Left lung (tissue), 10 donors: ENCODE measurements around the gene IP6K3. TPM values are rescaled to one million over a fixed set of nuclear protein-coding genes. Genes with fewer than 3 reads are reported as not detected.

Experiments used
- ATAC-seq: fragments of 200-7000 bp; cut with Tn5 transposase; one replicate; pipeline ENCODE4 v1.9.1; 2020; ENCODE audit warnings: moderate library complexity
- DNase-seq, 4 donors: peaks; one replicate each; pipeline ENCODE4 v3.0.0-alpha.2; 2013 to 2020
- H3K27ac ChIP-seq, 2 donors: fragments of 200-600 bp; sonication (generic) in 1 of 2; one replicate each; pipeline versions ENCODE4 v1.5.0 to v1.8.0; 2020 to 2021
- H3K27me3 ChIP-seq, 2 donors: fragments of 200-600 bp; sonication (generic) in 1 of 2; one replicate each; pipeline versions ENCODE4 v1.5.0 to v1.8.0; 2020 to 2021
- H3K36me3 ChIP-seq, 2 donors: fragments of 200-600 bp; sonication (generic) in 1 of 2; one replicate each; pipeline versions ENCODE4 v1.5.0 to v1.8.0; 2020 to 2021
- H3K4me1 ChIP-seq, 2 donors: fragments of 200-600 bp; one replicate each; pipeline ENCODE4 v1.8.0; 2021
- H3K4me3 ChIP-seq, 2 donors: fragments of 200-600 bp; sonication (generic) in 1 of 2; one replicate each; pipeline versions ENCODE4 v1.5.0 to v1.8.0; 2020 to 2021; ENCODE audit warnings: mild to moderate bottlenecking in 1 of 2
- H3K9me3 ChIP-seq, 2 donors: fragments of 200-600 bp; sonication (generic) in 1 of 2; one replicate each; pipeline versions ENCODE4 v1.5.0 to v1.8.0; 2020 to 2021
- CTCF ChIP-seq, 2 donors: fragments of 200-600 bp; sonication (generic) in 1 of 2; IDR thresholded peaks; one replicate each; pipeline versions ENCODE4 v1.5.0 to v1.8.0; 2021; ENCODE audit warnings: antibody characterized with exemption in 2 of 2
- intact Hi-C, 2 donors: fragments of 100-400 bp; cut with DNase I; formaldehyde crosslinking; loops; one replicate each; pipeline versions ENCODE4 v1.11.2 to v1.14.2; 2022
- polyA plus RNA-seq, 6 donors: library from polyadenylated mRNA; unstranded; fragments of 120-200 nt; gene quantifications; one replicate each; pipeline ENCODE4 v1.2.1, GENCODE V29; 2013; ENCODE audit not compliant: insufficient read length in 6 of 6
- total RNA-seq, 2 donors: library from RNA; stranded (reverse); fragmentation: NEBNext Ultra II Directional; extraction: Animal tissue kit (Norgen Biotek cat#: 25700); gene quantifications; one replicate each; pipeline ENCODE4 v1.2.1, GENCODE V29; 2021
- donor health status: DM: no; HTN: yes; CAD: no.
- donor health status: DM: no; HTN: no; CAD: no.

The IP6K3 gene
- total and polyA plus RNA-seq, 8 donors = 0.87 to 5.4 (median 3.3) TPM

GRCh38 chr6:33682341-33682740 lies 64.4 kb downstream of the IP6K3 start:
- Histone ChIP-seq H3K9me3 (no peaks in the 10 kb centered on the region), H3K4me1 (no peaks in the 10 kb centered on the region), H3K4me3 (no peak overlapping the region), H3K27me3 (no peaks in the 10 kb centered on the region), H3K27ac (no peak overlapping the region), H3K36me3 (peaks cover 0 to 100% of the 10 kb centered on the region in 2 donors)
- ATAC-seq = no peak
- intact Hi-C loops = no loop called here
- no peak for TF ChIP-seq CTCF (IDR thresholded peaks at IDR 0.05)
- peak in 1 of 4 donors; percentile 65 for DNase-seq

- intact Hi-C loops = no loop called here
- DNase-seq = no peak
- H3K4me3 ChIP-seq = no peak overlapping the region
- TF ChIP-seq CTCF (IDR thresholded peaks at IDR 0.05) = no peak
- no peaks in the 10 kb centered on the region for H3K4me1 ChIP-seq
- H3K27ac ChIP-seq = no peak overlapping the region
- H3K9me3 ChIP-seq = no peaks in the 10 kb centered on the region
- ATAC-seq = no peak
- H3K27me3 ChIP-seq = no peaks in the 10 kb centered on the region
- peaks cover 0 to 100% of the 10 kb centered on the region in 2 donors for H3K36me3 ChIP-seq
Observed at GRCh38 chr6:33679761-33680160, 66.9 kb downstream of the IP6K3 start.

GRCh38 chr6:33678932-33679490 lies 67.7 kb downstream of the IP6K3 start:
- Histone ChIP-seq H3K4me1 (no peaks in the 10 kb centered on the region), H3K27ac (no peak overlapping the region), H3K4me3 (no peak overlapping the region), H3K36me3 (peaks cover 0 to 100% of the 10 kb centered on the region in 2 donors), H3K9me3 (no peaks in the 10 kb centered on the region), H3K27me3 (no peaks in the 10 kb centered on the region)
- intact Hi-C loops = no loop called here
- DNase-seq (no peak), ATAC-seq (no peak)
- TF ChIP-seq CTCF (IDR thresholded peaks at IDR 0.05) = no peak

- TF ChIP-seq CTCF (IDR thresholded peaks at IDR 0.05) = no peak
- no peak for DNase-seq
- intact Hi-C loops = no loop called here
- Histone ChIP-seq H3K4me1 (no peaks in the 10 kb centered on the region), H3K4me3 (no peak overlapping the region), H3K9me3 (no peaks in the 10 kb centered on the region), H3K36me3 (peaks cover 0 to 100% of the 10 kb centered on the region in 2 donors), H3K27me3 (no peaks in the 10 kb centered on the region), H3K27ac (no peak overlapping the region)
- no peak for ATAC-seq
Observed at GRCh38 chr6:33678233-33678931, 68.3 kb downstream of the IP6K3 start.

GRCh38 chr6:33677689-33678088 lies 69.0 kb downstream of the IP6K3 start:
- no peaks in the 10 kb centered on the region for H3K9me3 ChIP-seq
- intact Hi-C loops = no loop called here
- H3K4me1 ChIP-seq = peaks cover 0 to 6% of the 10 kb centered on the region in 2 donors
- no peak overlapping the region for H3K27ac ChIP-seq
- no peak overlapping the region for H3K4me3 ChIP-seq
- no peaks in the 10 kb centered on the region for H3K27me3 ChIP-seq
- TF ChIP-seq CTCF (IDR thresholded peaks at IDR 0.05) = no peak
- peaks cover 0 to 100% of the 10 kb centered on the region in 2 donors for H3K36me3 ChIP-seq
- ATAC-seq (no peak), DNase-seq (no peak)
